Testis (tissue), 2 donors: ENCODE measurements around the gene DMRT2.

Experiments
- CTCF ChIP-seq, 3 experiments: fragments of 450-650 bp in 2 of 3; fragments of 200-600 bp in 1 of 3; sonication (generic) in 1 of 3; IDR thresholded peaks; one replicate each; pipeline ENCODE4 v1.5.1; 2016 to 2019; ENCODE audit warnings: antibody characterized with exemption in 3 of 3, mild to moderate bottlenecking in 2 of 3, moderate library complexity in 1 of 3
- POLR2A ChIP-seq: fragments of 450-650 bp; IDR thresholded peaks from one replicate; pipeline ENCODE4 v1.6.1; 2017; ENCODE audit warnings: antibody characterized with exemption, mild to moderate bottlenecking, moderate library complexity

DNA sequence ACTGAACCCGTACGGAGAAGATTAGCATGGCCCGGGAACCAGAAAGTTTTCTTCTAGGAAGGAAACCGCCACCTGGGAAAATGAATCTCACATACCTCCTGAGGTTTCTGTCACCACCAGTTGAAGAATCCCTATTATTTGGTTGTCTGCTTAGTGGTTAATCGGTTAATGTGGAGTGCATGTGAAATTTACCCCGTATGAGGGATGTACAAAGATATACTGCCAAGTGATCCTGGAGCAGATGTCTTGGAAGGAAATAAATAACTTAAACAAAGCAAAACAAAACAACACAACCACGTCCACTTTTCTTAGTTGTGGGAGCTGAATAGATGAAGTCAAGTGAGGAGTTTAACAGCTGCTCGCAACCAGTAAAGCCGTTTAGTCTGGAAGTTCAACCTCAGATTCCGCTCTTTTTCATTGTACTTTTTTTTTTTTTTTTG lies 3.8 kb downstream of the DMRT2 start:
- no peak for TF ChIP-seq CTCF (IDR thresholded peaks at IDR 0.05)
- no peak for TF ChIP-seq POLR2A
